ENCODE measurements around the gene GAA. TPM values are rescaled to one million over a fixed set of nuclear protein-coding genes. Genes with fewer than 3 reads are reported as not detected.

The GAA gene
- total and polyA plus RNA-seq, 2 donors (not counting 1 experiment from before 2014, with no cell fraction given), result 32.3 to 39.4 TPM

DNA sequence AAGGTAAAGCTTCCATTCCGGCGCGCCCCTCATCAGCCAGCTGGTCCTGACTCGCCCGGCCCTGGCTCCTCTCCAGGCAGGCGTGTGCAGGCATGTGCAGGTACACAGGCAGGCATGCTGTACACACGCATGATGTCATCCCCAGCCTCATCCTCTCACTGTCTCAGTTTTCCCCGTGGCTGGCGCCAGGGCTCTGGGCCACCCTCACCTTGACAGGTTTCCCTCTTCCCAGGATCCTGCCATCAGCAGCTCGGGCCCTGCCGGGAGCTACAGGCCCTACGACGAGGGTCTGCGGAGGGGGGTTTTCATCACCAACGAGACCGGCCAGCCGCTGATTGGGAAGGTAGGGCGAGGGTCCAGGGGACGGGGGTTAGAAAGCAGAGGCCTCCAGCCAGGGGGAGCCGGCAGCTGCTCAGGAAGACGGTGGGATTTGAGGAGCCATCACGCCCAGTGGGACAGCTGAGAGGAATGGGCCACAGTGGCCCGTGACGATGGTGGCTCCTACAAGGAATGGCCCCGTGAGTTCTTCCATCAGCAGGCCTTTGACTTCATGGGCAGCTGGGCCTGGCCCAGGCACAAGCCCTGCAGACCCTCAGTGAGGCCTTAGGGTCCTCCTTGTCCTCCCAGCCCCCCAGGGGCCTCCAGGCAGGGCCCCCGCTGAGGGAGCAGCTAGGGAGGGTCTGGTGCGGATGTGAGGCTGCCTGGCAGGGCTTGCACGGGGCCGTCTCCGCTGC, 8.5 kb downstream of the GAA start:
- Histone ChIP-seq H3K9ac (ENCODE audit: low read length) (no peak overlapping the region), H3K4me1 (ENCODE audit: control insufficient read depth in 2 of 2, insufficient read depth in 2 of 2, low read length in 2 of 2) (peaks cover 11 to 14% of the 10 kb centered on the region in 2 donors), H3K36me3 (replicated peaks in 1 of 2; ENCODE audit: control extremely low read depth in 1 of 2, control insufficient read depth in 1 of 2, extremely low read depth in 1 of 2, insufficient read depth in 2 of 2, low read length in 1 of 2) (no peaks in the 10 kb centered on the region), H3K4me3 (ENCODE audit: control extremely low read depth in 1 of 5, extremely low read depth in 1 of 5, insufficient read depth in 1 of 5, low read depth in 2 of 5, low read length in 4 of 5) (no peak overlapping the region), H2AFZ (ENCODE audit: insufficient read depth, low read depth, low read length, poor library complexity, severe bottlenecking) (no peak overlapping the region), H3K9me3 (ENCODE audit: control extremely low read depth in 1 of 3, control insufficient read depth in 2 of 3, insufficient read depth in 1 of 3, low read length in 2 of 3) (peaks cover 0 to 2% (median 0%) of the 10 kb centered on the region in 3 donors), H3K79me2 (ENCODE audit: control insufficient read depth, insufficient read depth, low read length) (no peaks in the 10 kb centered on the region), H3K4me2 (replicated peaks; ENCODE audit: low read depth, low read length, poor library complexity, severe bottlenecking) (no peak overlapping the region), H3K27ac (ENCODE audit: low read length in 2 of 2) (no peak overlapping the region), H4K20me1 (ENCODE audit: control insufficient read depth, insufficient read depth, low read length, poor library complexity, severe bottlenecking) (no peaks in the 10 kb centered on the region), H3K27me3 (replicated peaks in 1 of 4; ENCODE audit: control extremely low read depth in 1 of 4, control insufficient read depth in 3 of 4, insufficient read depth in 4 of 4, low read length in 3 of 4) (no peaks in the 10 kb centered on the region)
- Mint-ChIP-seq H3K4me1 (peaks cover 15% of the 10 kb centered on the region), H3K4me3 (no peak overlapping the region), H3K27ac (no peak overlapping the region), H3K27me3 (no peaks in the 10 kb centered on the region), H3K9me3 (ENCODE audit: insufficient read depth) (no peaks in the 10 kb centered on the region)
- intact Hi-C loops (cut with micrococcal nuclease), result no loop called here
- TF ChIP-seq EZH2 (IDR thresholded peaks at IDR 0.05; ENCODE audit: borderline replicate concordance, insufficient read depth, low read depth, low read length, poor library complexity, severe bottlenecking), result no peak
- TF ChIP-seq, protein P1, sequence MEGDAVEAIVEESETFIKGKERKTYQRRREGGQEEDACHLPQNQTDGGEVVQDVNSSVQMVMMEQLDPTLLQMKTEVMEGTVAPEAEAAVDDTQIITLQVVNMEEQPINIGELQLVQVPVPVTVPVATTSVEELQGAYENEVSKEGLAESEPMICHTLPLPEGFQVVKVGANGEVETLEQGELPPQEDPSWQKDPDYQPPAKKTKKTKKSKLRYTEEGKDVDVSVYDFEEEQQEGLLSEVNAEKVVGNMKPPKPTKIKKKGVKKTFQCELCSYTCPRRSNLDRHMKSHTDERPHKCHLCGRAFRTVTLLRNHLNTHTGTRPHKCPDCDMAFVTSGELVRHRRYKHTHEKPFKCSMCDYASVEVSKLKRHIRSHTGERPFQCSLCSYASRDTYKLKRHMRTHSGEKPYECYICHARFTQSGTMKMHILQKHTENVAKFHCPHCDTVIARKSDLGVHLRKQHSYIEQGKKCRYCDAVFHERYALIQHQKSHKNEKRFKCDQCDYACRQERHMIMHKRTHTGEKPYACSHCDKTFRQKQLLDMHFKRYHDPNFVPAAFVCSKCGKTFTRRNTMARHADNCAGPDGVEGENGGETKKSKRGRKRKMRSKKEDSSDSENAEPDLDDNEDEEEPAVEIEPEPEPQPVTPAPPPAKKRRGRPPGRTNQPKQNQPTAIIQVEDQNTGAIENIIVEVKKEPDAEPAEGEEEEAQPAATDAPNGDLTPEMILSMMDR (IDR thresholded peaks at IDR 0.05), result no peak
- ChIA-PET CTCF (interaction anchor here (1.3 kb wide), 1 partner anchor 9 kb away, joined by 3 read pairs; the partner anchor contains the start of gene GAA), POLR2A (no interaction called here)
- no peak for ATAC-seq (ENCODE audit: low read depth)
- no peak for DNase-seq
- WGBS (ENCODE audit: insufficient coverage), result 97% methylated on average over 30 of the region's 30 CpGs

DNA sequence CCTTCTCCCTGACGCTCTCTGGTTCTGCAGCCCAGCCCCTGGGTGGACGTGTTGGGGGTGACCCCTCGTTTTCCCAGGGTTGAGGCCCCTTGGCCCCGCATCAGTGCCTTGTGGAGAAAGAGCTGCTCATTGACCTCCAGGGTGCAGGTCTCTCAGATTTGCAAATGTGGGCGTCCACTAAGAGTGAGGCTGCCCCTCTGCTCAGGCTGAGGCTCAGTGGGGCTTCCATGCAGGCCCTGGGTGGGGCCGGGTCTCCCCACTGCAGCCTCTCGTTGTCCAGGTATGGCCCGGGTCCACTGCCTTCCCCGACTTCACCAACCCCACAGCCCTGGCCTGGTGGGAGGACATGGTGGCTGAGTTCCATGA, 9.0 kb downstream of the GAA start:
- Histone ChIP-seq H4K20me1 (ENCODE audit: control insufficient read depth, insufficient read depth, low read length, poor library complexity, severe bottlenecking) (no peaks in the 10 kb centered on the region), H3K4me1 (ENCODE audit: control insufficient read depth in 2 of 2, insufficient read depth in 2 of 2, low read length in 2 of 2) (peaks cover 11 to 14% of the 10 kb centered on the region in 2 donors), H3K9me3 (ENCODE audit: control extremely low read depth in 1 of 3, control insufficient read depth in 2 of 3, insufficient read depth in 1 of 3, low read length in 2 of 3) (peaks cover 0 to 4% (median 0%) of the 10 kb centered on the region in 3 donors), H2AFZ (ENCODE audit: insufficient read depth, low read depth, low read length, poor library complexity, severe bottlenecking) (no peak overlapping the region), H3K4me2 (replicated peaks; ENCODE audit: low read depth, low read length, poor library complexity, severe bottlenecking) (no peak overlapping the region), H3K79me2 (ENCODE audit: control insufficient read depth, insufficient read depth, low read length) (no peaks in the 10 kb centered on the region), H3K36me3 (replicated peaks in 1 of 2; ENCODE audit: control extremely low read depth in 1 of 2, control insufficient read depth in 1 of 2, extremely low read depth in 1 of 2, insufficient read depth in 2 of 2, low read length in 1 of 2) (no peaks in the 10 kb centered on the region), H3K27ac (ENCODE audit: low read length in 2 of 2) (no peak overlapping the region), H3K27me3 (replicated peaks in 1 of 4; ENCODE audit: control extremely low read depth in 1 of 4, control insufficient read depth in 3 of 4, insufficient read depth in 4 of 4, low read length in 3 of 4) (no peaks in the 10 kb centered on the region), H3K9ac (ENCODE audit: low read length) (no peak overlapping the region), H3K4me3 (ENCODE audit: control extremely low read depth in 1 of 5, extremely low read depth in 1 of 5, insufficient read depth in 1 of 5, low read depth in 2 of 5, low read length in 4 of 5) (no peak overlapping the region)
- H3K27ac Mint-ChIP-seq, result peak overlapping the region; percentile 26
- ChIA-PET CTCF (interaction anchor here (1.3 kb wide), 1 partner anchor 9 kb away, joined by 3 read pairs; the partner anchor contains the start of gene GAA), POLR2A (no interaction called here)
- ATAC-seq (ENCODE audit: low read depth) (no peak), DNase-seq (no peak)
- no peaks in the 10 kb centered on the region for H3K27me3 Mint-ChIP-seq
- H3K4me3 Mint-ChIP-seq, result no peak overlapping the region
- H3K9me3 Mint-ChIP-seq (ENCODE audit: insufficient read depth), result no peaks in the 10 kb centered on the region
- TF ChIP-seq, protein P1 (IDR thresholded peaks at IDR 0.05), result no peak
- no peak for TF ChIP-seq EZH2 (IDR thresholded peaks at IDR 0.05; ENCODE audit: borderline replicate concordance, insufficient read depth, low read depth, low read length, poor library complexity, severe bottlenecking)
- intact Hi-C loops (cut with micrococcal nuclease), result no loop called here
- peaks cover 15% of the 10 kb centered on the region for H3K4me1 Mint-ChIP-seq
- WGBS (ENCODE audit: insufficient coverage), result 93% methylated on average over 9 of the region's 9 CpGs

All from B cell (primary cell).